Panc1 (cell line): ENCODE measurements around the gene SCRN1. TPM values are rescaled to one million over a fixed set of nuclear protein-coding genes. Genes with fewer than 3 reads are reported as not detected.

Experiments used
- ATAC-seq: fragments of 200-7000 bp; cut with Tn5 transposase; 2 replicates; pipeline ENCODE4 v1.9.1; 2020; ENCODE audit warnings: mild to moderate bottlenecking, moderate library complexity
- BruUV-seq: library from RNA; stranded (reverse); fragments of 400-500 nt; replicated peaks from 2 replicates; lab custom pipeline; 2021; lab: Mats Ljungman, UMichigan
- CTCF ChIA-PET: fragments of 300-600 bp; sonication (Branson Sonifier 250); formaldehyde crosslinking; loops from one replicate; lab custom pipeline; 2022; ENCODE audit warnings: antibody characterized with exemption; lab: Charles Lee
- POLR2A ChIA-PET: fragments of 300-600 bp; sonication (Branson Sonifier 250); formaldehyde crosslinking; loops from one replicate; lab custom pipeline; 2022; ENCODE audit warnings: antibody characterized with exemption; lab: Charles Lee
- DNase-seq: peaks from one replicate; pipeline ENCODE4 v3.0.0-alpha.2; 2010; ENCODE audit warnings: low read depth, low spot score
- H3K27ac ChIP-seq: 2 replicates; pipeline ENCODE4 v1.5.1; 2011; ENCODE audit warnings: mild to moderate bottlenecking, low read length, inconsistent platforms
- H3K27me3 ChIP-seq: fragments of 200-500 bp; sonication (Bioruptor generic); 2 replicates; pipeline ENCODE4 v1.6.0; 2014; ENCODE audit warnings: low read length, inconsistent platforms; ENCODE audit not compliant: control insufficient read depth, insufficient read depth
- H3K36me3 ChIP-seq: fragments of 200-500 bp; sonication (Bioruptor generic); 2 replicates; pipeline ENCODE4 v1.5.1; 2014; ENCODE audit warnings: inconsistent platforms, mild to moderate bottlenecking, low read length, moderate library complexity; ENCODE audit not compliant: control insufficient read depth, insufficient read depth
- H3K4me1 ChIP-seq: 2 replicates; pipeline ENCODE4 v1.5.1; 2011; ENCODE audit warnings: inconsistent platforms, mild to moderate bottlenecking, low read length, moderate library complexity; ENCODE audit not compliant: control insufficient read depth, insufficient read depth
- H3K4me3 ChIP-seq, 2 experiments: 2 replicates each; pipeline ENCODE4 v1.5.1; 2011 to 2012; ENCODE audit warnings: low read depth in 2 of 2, low read length in 2 of 2, mild to moderate bottlenecking in 2 of 2, inconsistent platforms in 1 of 2, moderate library complexity in 1 of 2
- H3K9me3 ChIP-seq: fragments of 200-500 bp; sonication (Bioruptor generic); 2 replicates; pipeline ENCODE4 v1.5.1; 2014; ENCODE audit warnings: low read depth, mild to moderate bottlenecking, inconsistent platforms, low read length, moderate library complexity; ENCODE audit not compliant: control insufficient read depth, insufficient read depth
- CTCF ChIP-seq: fragments of 450-650 bp; IDR thresholded peaks from 2 replicates; pipeline ENCODE4 v1.5.1; 2017; ENCODE audit warnings: mild to moderate bottlenecking
- POLR2AphosphoS5 ChIP-seq: IDR thresholded peaks from 2 replicates; pipeline ENCODE4 v1.6.1; 2012; ENCODE audit warnings: mild to moderate bottlenecking, low read depth, low read length, moderate library complexity
- REST ChIP-seq, 2 experiments: IDR thresholded peaks; 2 replicates each; pipeline ENCODE4 v1.6.1; 2011 to 2012; ENCODE audit warnings: low read depth in 2 of 2, control low read depth in 1 of 2, low read length in 1 of 2, mild to moderate bottlenecking in 1 of 2, moderate library complexity in 1 of 2; ENCODE audit not compliant: insufficient read depth in 1 of 2
- SIN3A ChIP-seq: IDR thresholded peaks from 2 replicates; pipeline ENCODE4 v1.6.1; 2012; ENCODE audit warnings: low read depth, mild to moderate bottlenecking, low read length, moderate library complexity, borderline replicate concordance; ENCODE audit not compliant: insufficient read depth
- TCF7L2 ChIP-seq: IDR thresholded peaks from 2 replicates; pipeline ENCODE4 v1.6.1; 2011; ENCODE audit warnings: mild to moderate bottlenecking, low read depth, low read length, inconsistent platforms
- in situ Hi-C: cut with HindIII; loops from 2 replicates; pipeline ENCODE4 v1.10.0; 2016; ENCODE audit warnings: low sequenced_read_pairs, low pct_unique_long_range_greater_than_20kb
- intact Hi-C: fragments of 100-400 bp; cut with micrococcal nuclease; formaldehyde crosslinking; loops from one replicate; pipeline ENCODE4 v1.10.0; 2022; ENCODE audit not compliant: unreplicated experiment
- total RNA-seq: library from RNA; stranded (reverse); gene quantifications from one replicate; pipeline ENCODE4 v1.2.1, GENCODE V29; 2021; ENCODE audit not compliant: unreplicated experiment

Gene SCRN1
- total RNA-seq, 1 experiment from 2014 or later, result 189 TPM

GRCh38 chr7:30032310-30033125 is 42.9 kb upstream of the SCRN1 start:
- H3K4me1 ChIP-seq, result peaks cover 31% of the 10 kb centered on the region
- H3K9me3 ChIP-seq, result no peaks in the 10 kb centered on the region
- H3K27ac ChIP-seq, result no peak overlapping the region
- ChIA-PET POLR2A (no interaction called here), CTCF (interaction anchor here (0.9 kb wide), 1 partner anchor 29 kb away, joined by 3 read pairs; no protein-coding TSS in a partner anchor)
- H3K27me3 ChIP-seq, result no peaks in the 10 kb centered on the region
- TF ChIP-seq TCF7L2 (no peak), SIN3A (no peak)
- in situ Hi-C loops, result no loop called here
- intact Hi-C loops, result no loop called here
- no peak overlapping the region for H3K4me3 ChIP-seq
- ATAC-seq (no peak), DNase-seq (no peak)
- no peaks in the 10 kb centered on the region for H3K36me3 ChIP-seq
- no TSS peak for BruUV-seq

GRCh38 chr7:30029696-30030095 is 40.1 kb upstream of the SCRN1 start:
- POLR2A ChIA-PET, result no interaction called here
- TSS peak; percentile 69 for BruUV-seq
- TF ChIP-seq REST (IDR thresholded peaks at IDR 0.05; ENCODE audit: insufficient read depth in 1 of 2, low read depth in 2 of 2, low read length in 1 of 2) (no peak), CTCF (peak; percentile 21; the same call in 1 of the 2 replicates), POLR2AphosphoS5 (no peak), TCF7L2 (no peak)
- Histone ChIP-seq H3K9me3 (no peaks in the 10 kb centered on the region), H3K36me3 (no peaks in the 10 kb centered on the region), H3K4me1 (peaks cover 42% of the 10 kb centered on the region), H3K27ac (peak overlapping the region; percentile 84), H3K27me3 (no peaks in the 10 kb centered on the region), H3K4me3 (peak overlapping the region; percentile 61 to 81)
- intact Hi-C loops (no loop called here), in situ Hi-C loops (no loop called here)
- no peak for ATAC-seq
- DNase-seq, result no peak
- CTCF ChIA-PET, result interaction anchor here (0.7 to 0.9 kb wide), 2 partner anchors 32 kb away, joined by 3 read pairs; no protein-coding TSS in a partner anchor
